ENCODE results near the gene OPN4. TPM values are rescaled to one million over a fixed set of nuclear protein-coding genes. Genes with fewer than 3 reads are reported as not detected.

Gene OPN4
- total and polyA plus RNA-seq, 2 donors (not counting 3 experiments of a cell fraction or from before 2014, with no cell fraction given) = not detected

DNA sequence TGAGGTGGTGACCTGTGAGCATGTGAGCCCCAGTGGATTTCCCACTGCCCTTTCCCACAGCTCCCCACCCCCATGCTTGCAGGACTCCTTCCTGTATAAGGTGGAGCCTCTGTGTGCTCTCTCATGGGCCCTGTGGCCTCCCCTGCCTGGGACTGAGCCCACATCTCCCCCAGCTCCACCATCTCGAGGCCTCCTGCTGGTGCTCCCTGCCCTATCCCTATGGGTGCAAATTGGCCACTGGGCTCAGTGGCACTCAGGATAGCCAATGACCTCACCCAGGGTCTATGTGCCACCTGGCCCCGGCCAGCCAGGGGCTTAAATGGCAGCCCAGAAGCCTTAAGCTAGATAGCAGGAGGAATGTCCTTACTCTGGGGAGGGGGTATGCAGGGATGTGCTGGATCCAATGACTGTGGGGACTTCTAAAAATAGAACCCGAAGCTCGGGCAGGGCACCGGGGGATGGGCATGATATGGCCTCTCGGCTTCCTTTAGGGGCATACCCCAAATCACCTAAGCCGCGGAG, 16.0 kb downstream of the OPN4 start:
- Histone ChIP-seq H3K9me3 (replicated peaks; ENCODE audit: control insufficient read depth, insufficient read depth, low read length) (no peaks in the 10 kb centered on the region), H3K36me3 (ENCODE audit: control insufficient read depth in 2 of 2, extremely low read depth in 1 of 2, insufficient read depth in 2 of 2, low read length in 2 of 2) (no peaks in the 10 kb centered on the region), H3K9ac (replicated peaks; ENCODE audit: extremely low read depth, insufficient read depth, low read length) (no peak overlapping the region), H3K4me1 (ENCODE audit: control insufficient read depth, extremely low read depth, insufficient read depth, low read length) (no peaks in the 10 kb centered on the region), H3K4me3 (replicated peaks in 1 of 3; ENCODE audit: insufficient read depth in 1 of 3, low read depth in 1 of 3, low read length in 3 of 3) (no peak overlapping the region), H4K20me1 (replicated peaks; ENCODE audit: control insufficient read depth, extremely low read depth, insufficient read depth, low read length) (no peaks in the 10 kb centered on the region), H3K9me1 (replicated peaks; ENCODE audit: control insufficient read depth, extremely low read depth, insufficient read depth, low read length) (no peaks in the 10 kb centered on the region), H3K27me3 (ENCODE audit: control insufficient read depth in 2 of 2, insufficient read depth in 2 of 2, low read length in 2 of 2) (peaks cover 0 to 7% of the 10 kb centered on the region in 2 experiments), H3K27ac (ENCODE audit: insufficient read depth, low read depth, low read length) (no peak overlapping the region), H3K79me2 (ENCODE audit: control insufficient read depth, insufficient read depth, low read length) (no peaks in the 10 kb centered on the region), H2AFZ (ENCODE audit: low read depth, low read length) (no peak overlapping the region), H3K4me2 (ENCODE audit: insufficient read depth, low read length) (no peak overlapping the region)
- intact Hi-C loops (cut with micrococcal nuclease) = no loop called here
- no peak for DNase-seq (ENCODE audit: low read depth, low spot score)
- ChIA-PET POLR2A (no interaction called here), CTCF (interaction anchor here (1.1 to 1.6 kb wide), 2 partner anchors 229 to 296 kb away, joined by 3 read pairs; no protein-coding TSS in a partner anchor)
- dilution Hi-C loops (cut with MboI; ENCODE audit: extremely low pct_ligation_motif_present, low sequenced_read_pairs) = no loop called here
- FAIRE-seq = no peak
- TF ChIP-seq MAX (IDR thresholded peaks at IDR 0.05; ENCODE audit: insufficient read depth, insufficient read length) (no peak), POLR2A (IDR thresholded peaks at IDR 0.05; ENCODE audit: low read depth, low read length) (no peak), MYC (IDR thresholded peaks at IDR 0.05; ENCODE audit: low read depth, low read length) (no peak), POLR2AphosphoS5 (IDR thresholded peaks at IDR 0.05; ENCODE audit: insufficient read depth, low read depth, low read length) (no peak), FOS (IDR thresholded peaks at IDR 0.05; ENCODE audit: borderline replicate concordance, insufficient read depth, low read length) (no peak)
- TF ChIP-seq, protein P1, sequence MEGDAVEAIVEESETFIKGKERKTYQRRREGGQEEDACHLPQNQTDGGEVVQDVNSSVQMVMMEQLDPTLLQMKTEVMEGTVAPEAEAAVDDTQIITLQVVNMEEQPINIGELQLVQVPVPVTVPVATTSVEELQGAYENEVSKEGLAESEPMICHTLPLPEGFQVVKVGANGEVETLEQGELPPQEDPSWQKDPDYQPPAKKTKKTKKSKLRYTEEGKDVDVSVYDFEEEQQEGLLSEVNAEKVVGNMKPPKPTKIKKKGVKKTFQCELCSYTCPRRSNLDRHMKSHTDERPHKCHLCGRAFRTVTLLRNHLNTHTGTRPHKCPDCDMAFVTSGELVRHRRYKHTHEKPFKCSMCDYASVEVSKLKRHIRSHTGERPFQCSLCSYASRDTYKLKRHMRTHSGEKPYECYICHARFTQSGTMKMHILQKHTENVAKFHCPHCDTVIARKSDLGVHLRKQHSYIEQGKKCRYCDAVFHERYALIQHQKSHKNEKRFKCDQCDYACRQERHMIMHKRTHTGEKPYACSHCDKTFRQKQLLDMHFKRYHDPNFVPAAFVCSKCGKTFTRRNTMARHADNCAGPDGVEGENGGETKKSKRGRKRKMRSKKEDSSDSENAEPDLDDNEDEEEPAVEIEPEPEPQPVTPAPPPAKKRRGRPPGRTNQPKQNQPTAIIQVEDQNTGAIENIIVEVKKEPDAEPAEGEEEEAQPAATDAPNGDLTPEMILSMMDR (IDR thresholded peaks at IDR 0.05; ENCODE audit: extremely low read depth in 1 of 2, insufficient read depth in 1 of 2, low read depth in 1 of 2, low read length in 2 of 2) = no peak
- BruUV-seq (replicated peaks) = no TSS peak

Data from endothelial cell of umbilical vein (primary cell).